ENCODE data around the gene CCSER1. TPM values are rescaled to one million over a fixed set of nuclear protein-coding genes. Genes with fewer than 3 reads are reported as not detected.

CCSER1 gene
- total and polyA plus RNA-seq, 2 of the 8 experiments (the other 6 are each of a cell fraction or from before 2014, with no cell fraction given): 0.26 to 0.84 TPM

GRCh38 chr4:90537491-90537890, 410.3 kb downstream of the CCSER1 start:
- no peaks in the 10 kb centered on the region for H4K20me1 ChIP-seq (replicated peaks in 1 of 2; ENCODE audit: control insufficient read depth in 1 of 2, insufficient read depth in 2 of 2, low read length in 2 of 2)
- no peak overlapping the region for H3K23ac ChIP-seq (ENCODE audit: insufficient read length)
- no peak overlapping the region for H3K4me3 ChIP-seq (ENCODE audit: extremely low read depth in 1 of 4, insufficient read depth in 2 of 4, low read depth in 3 of 4, low read length in 4 of 4)
- H2BK12ac ChIP-seq (ENCODE audit: low read depth, low read length): no peak overlapping the region
- H3K4me1 ChIP-seq (replicated peaks in 1 of 4; ENCODE audit: control insufficient read depth in 3 of 4, insufficient read depth in 4 of 4, low read length in 3 of 4): peaks cover 0 to 5% (median 0%) of the 10 kb centered on the region in 4 experiments; a peak in 1 of 7 replicates
- no peak overlapping the region for H3K9ac ChIP-seq (replicated peaks in 1 of 4; ENCODE audit: extremely low read depth in 1 of 4, low read depth in 3 of 4, low read length in 3 of 4)
- no peak overlapping the region for H2AFZ ChIP-seq (ENCODE audit: low read length)
- WGBS, 2 experiments (ENCODE audit: extremely low coverage in 1 of 2, insufficient coverage in 1 of 2, insufficient read length in 1 of 2, insufficient replicate concordance in 2 of 2, low coverage in 1 of 2, low lambda C conversion rate in 2 of 2, missing lambda C conversion rate in 1 of 2): 81% methylated on average over 3 of the region's 3 CpGs; no CpG with 5 or more reads in 1 of the 2 experiments
- H4K5ac ChIP-seq (ENCODE audit: insufficient read length, low read depth, low read length): no peak overlapping the region
- H2BK5ac ChIP-seq (ENCODE audit: low read depth, low read length): no peak overlapping the region
- H4K8ac ChIP-seq (ENCODE audit: extremely low read depth, insufficient read depth, low read length): no peak overlapping the region
- no peak overlapping the region for H3K4ac ChIP-seq (replicated peaks; ENCODE audit: insufficient read length, low read depth, low read length)
- no peak overlapping the region for H3K56ac ChIP-seq (replicated peaks; ENCODE audit: insufficient read length, low read depth, low read length)
- ChIA-PET CTCF (ENCODE audit: partially characterized antibody) (no interaction called here), POLR2A (ENCODE audit: partially characterized antibody) (interaction anchor here (1.1 kb wide), 1 partner anchor 10 kb away, joined by 3 read pairs; no protein-coding TSS in a partner anchor)
- H3K79me1 ChIP-seq (ENCODE audit: low read depth, low read length): no peaks in the 10 kb centered on the region
- H3K79me2 ChIP-seq (ENCODE audit: control insufficient read depth in 1 of 2, insufficient read depth in 2 of 2, low read length in 2 of 2): no peaks in the 10 kb centered on the region
- H3K14ac ChIP-seq (ENCODE audit: insufficient read length): no peak overlapping the region
- no peaks in the 10 kb centered on the region for H3K36me3 ChIP-seq (ENCODE audit: control insufficient read depth in 2 of 4, insufficient read depth in 4 of 4, low read length in 3 of 4)
- no peak for FAIRE-seq
- H4K91ac ChIP-seq (replicated peaks; ENCODE audit: insufficient read length, low read length): no peak overlapping the region
- H2BK20ac ChIP-seq (ENCODE audit: low read length): no peak overlapping the region
- no peak for DNase-seq (ENCODE audit: low read depth in 1 of 2, low spot score in 2 of 2)
- H3K27me3 ChIP-seq (replicated peaks in 1 of 4; ENCODE audit: control insufficient read depth in 3 of 4, extremely low read depth in 1 of 4, insufficient read depth in 3 of 4, low read length in 3 of 4): no peaks in the 10 kb centered on the region
- no peak overlapping the region for H3K18ac ChIP-seq (ENCODE audit: extremely low read depth, low read length)
- 0 out of 2 replicates have a peak, but pooled peaks cover 2% of the 10 kb centered on the region for H3K23me2 ChIP-seq (ENCODE audit: low read depth, low read length)
- H2BK120ac ChIP-seq (replicated peaks; ENCODE audit: low read depth, low read length): no peak overlapping the region
- no peak overlapping the region for H2BK15ac ChIP-seq (ENCODE audit: low read length)
- no peak overlapping the region for H3K27ac ChIP-seq (ENCODE audit: low read depth, low read length)
- H3K4me2 ChIP-seq (ENCODE audit: insufficient read depth in 1 of 2, low read depth in 2 of 2, low read length in 2 of 2): no peak overlapping the region
- no peaks in the 10 kb centered on the region; a peak in 1 of 4 replicates for H3K9me3 ChIP-seq (ENCODE audit: insufficient read depth in 2 of 2, low read depth in 1 of 2, low read length in 1 of 2)
- H2AK5ac ChIP-seq (ENCODE audit: low read depth, low read length): no peak overlapping the region
- no peak for TF ChIP-seq USF2 (IDR thresholded peaks at IDR 0.05; ENCODE audit: low read length)
- no peak for TF ChIP-seq EP300 (IDR thresholded peaks at IDR 0.05; ENCODE audit: borderline replicate concordance in 1 of 2, low read depth in 2 of 2, low read length in 2 of 2)
- TF ChIP-seq E2F6 (IDR thresholded peaks at IDR 0.05): no peak
- TF ChIP-seq CTBP2 (IDR thresholded peaks at IDR 0.05; ENCODE audit: borderline replicate concordance, insufficient read depth, insufficient read length, low read length): no peak
- no peak for TF ChIP-seq POU5F1 (IDR thresholded peaks at IDR 0.05; ENCODE audit: low read depth, low read length)
- TF ChIP-seq KDM5A (IDR thresholded peaks at IDR 0.05; ENCODE audit: low read length): no peak
- TF ChIP-seq CHD1 (IDR thresholded peaks at IDR 0.05; ENCODE audit: low read depth, low read length): no peak
- no peak for TF ChIP-seq TAF1 (IDR thresholded peaks at IDR 0.05; ENCODE audit: low read depth, low read length)
- no peak for TF ChIP-seq SUZ12 (IDR thresholded peaks at IDR 0.05; ENCODE audit: low read length)
- TF ChIP-seq NRF1 (IDR thresholded peaks at IDR 0.05; ENCODE audit: low read depth, low read length): no peak
- TF ChIP-seq ASH2L (IDR thresholded peaks at IDR 0.05; ENCODE audit: low read length): no peak
- TF ChIP-seq RFX5 (IDR thresholded peaks at IDR 0.05; ENCODE audit: borderline replicate concordance, low read depth, low read length): no peak
- TF ChIP-seq POLR2A (IDR thresholded peaks at IDR 0.05; ENCODE audit: control extremely low read depth in 1 of 2, low read depth in 2 of 2, low read length in 2 of 2): no peak
